HG03159 (cell line): ENCODE measurements around the gene BRMS1L.
"Not testable (repeated sequence)": the region's sequence is repeated elsewhere in the genome, so short reads cannot be mapped to it uniquely, and the experiment has no call there.

Source experiments
- ATAC-seq: cut with Tn5 transposase; IDR thresholded peaks from one replicate; pipeline ENCODE4 v1.9.1; 2021; ENCODE audit warnings: mild to moderate bottlenecking, moderate library complexity; ENCODE audit not compliant: unreplicated experiment

The BRMS1L gene, protein sequence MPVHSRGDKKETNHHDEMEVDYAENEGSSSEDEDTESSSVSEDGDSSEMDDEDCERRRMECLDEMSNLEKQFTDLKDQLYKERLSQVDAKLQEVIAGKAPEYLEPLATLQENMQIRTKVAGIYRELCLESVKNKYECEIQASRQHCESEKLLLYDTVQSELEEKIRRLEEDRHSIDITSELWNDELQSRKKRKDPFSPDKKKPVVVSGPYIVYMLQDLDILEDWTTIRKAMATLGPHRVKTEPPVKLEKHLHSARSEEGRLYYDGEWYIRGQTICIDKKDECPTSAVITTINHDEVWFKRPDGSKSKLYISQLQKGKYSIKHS

DNA sequence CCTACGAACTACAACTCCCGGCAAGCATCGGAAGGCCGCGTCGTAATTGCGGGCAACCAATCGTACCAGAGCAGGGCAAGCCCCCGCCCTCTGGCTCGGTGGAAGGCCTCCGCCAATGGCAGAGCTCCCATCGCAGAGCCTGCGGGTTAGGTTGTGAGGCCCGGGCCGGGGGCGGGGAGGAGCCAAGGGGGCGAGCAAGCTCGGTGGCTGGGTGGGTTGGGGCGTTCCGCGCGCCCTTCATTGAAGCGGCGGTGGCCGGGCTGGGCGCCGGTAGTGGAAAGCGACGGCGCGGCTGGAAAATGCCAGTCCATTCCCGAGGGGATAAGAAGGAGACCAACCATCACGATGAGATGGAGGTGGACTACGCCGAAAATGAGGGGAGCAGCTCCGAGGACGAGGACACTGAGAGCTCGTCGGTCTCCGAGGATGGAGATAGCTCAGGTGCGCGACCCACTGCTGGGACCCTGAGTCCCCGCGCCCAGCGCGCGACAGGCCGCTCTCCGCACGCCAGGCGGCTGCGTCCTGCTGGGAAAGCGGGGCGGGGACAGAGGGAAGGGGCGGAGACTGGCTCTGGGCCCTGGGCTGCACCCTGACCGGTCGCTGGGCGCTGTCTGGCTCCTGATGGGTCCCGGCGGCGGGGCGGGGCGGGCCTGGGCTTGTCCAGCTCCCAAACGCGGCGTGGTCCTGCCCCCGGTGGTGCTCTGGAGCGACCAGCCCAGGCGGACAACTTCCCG is at the start of gene BRMS1L:
Gene BRMS1L, plus strand, starts transcription at position 121 of the 734 bp plus-strand sequence. Its CDS starts 179 bp downstream, at position 300.
- ATAC-seq: peak; percentile 98

DNA sequence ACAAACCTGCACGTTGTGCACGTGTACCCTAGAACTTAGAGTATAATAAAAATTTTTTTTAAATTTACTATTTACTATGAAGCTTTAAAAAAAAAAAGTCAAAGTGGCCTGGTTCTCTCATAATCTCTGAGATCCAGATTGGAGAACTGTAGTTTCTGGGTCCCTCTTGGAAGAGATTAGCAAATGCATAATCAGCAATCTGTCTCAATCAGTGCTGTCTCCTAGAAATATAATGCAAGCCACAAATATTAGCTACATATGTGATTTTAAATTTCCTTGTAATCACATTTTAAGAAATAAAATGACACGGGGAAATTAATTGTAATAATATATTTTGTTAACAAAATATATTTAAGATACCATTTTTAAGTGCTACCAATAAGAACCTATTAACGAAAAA is 49.3 kb upstream of the BRMS1L start:
- ATAC-seq: no peak

DNA sequence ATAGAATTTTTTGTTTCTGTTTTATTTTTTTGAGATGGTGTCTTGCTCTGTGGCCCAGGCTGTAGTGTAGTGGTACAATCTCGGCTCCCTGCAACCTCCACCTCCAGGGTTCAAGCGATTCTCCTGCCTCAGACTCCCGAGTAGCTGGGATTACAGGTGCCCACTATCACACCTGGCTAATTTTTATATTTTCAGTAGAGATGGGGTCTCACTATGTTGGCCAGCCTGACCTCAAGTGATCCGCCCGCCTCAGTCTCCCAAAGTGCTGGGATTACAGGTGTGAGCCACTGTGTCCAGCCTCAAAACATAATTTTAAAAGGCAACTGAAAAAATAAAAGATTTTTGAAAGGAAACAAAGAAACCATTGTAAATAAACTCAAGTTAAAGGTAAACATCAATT is 48.6 kb upstream of the BRMS1L start:
- ATAC-seq: not testable (repeated sequence)

DNA sequence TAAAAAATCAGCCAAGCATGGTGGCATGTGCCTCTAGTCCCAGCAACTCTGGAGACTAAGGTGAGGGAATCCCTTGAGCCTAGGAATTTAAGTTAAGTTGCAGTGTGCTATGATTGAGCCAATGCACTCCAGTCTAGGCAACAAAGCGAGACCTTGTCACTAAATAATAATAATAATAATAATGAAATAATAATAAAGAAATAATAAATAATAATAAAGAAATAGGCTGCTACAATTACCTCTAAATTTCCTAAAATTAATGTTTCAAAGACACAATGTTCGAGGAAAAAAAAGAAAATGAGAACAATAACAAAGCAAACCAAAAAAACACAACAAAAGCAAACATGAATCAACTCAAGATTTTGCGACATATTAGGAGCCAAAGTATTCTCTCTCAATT is 46.8 kb upstream of the BRMS1L start:
- ATAC-seq: no peak

DNA sequence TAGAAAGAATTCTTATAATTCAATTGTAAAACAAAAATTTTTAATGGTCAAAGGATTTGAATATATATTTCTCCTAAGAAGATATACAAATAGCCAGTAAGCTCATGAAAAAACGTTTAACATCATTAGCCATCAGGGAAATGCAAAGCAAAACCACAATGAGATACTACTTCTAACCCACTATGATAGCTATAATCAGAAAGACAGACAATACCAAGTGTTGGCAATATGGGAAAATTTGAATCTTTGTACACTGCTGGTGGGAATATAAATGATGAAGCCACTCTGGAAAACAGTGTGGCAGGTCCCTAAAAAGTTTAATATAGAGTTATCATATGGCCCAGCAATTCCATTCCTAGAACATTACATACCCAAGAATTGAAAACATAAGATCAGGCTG is 42.4 kb upstream of the BRMS1L start:
- no peak for ATAC-seq

DNA sequence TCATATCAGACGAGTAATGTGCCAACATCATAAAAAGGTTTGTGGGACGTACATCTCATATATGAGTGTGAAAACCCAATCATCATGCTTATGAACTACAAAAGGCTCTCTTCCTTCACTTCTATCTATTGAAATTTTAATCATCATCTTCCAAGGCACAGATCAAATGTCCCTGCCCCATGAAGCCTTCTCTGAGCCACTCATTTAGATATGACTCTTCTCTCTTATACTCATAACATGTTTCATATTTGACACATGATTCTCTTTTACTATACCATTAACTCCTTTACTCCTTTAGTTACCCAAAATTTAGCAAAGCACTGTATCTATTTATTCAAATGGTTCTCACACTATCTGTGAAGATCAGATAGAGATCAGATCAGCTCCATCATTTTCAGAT is 39.3 kb upstream of the BRMS1L start:
- no peak for ATAC-seq

DNA sequence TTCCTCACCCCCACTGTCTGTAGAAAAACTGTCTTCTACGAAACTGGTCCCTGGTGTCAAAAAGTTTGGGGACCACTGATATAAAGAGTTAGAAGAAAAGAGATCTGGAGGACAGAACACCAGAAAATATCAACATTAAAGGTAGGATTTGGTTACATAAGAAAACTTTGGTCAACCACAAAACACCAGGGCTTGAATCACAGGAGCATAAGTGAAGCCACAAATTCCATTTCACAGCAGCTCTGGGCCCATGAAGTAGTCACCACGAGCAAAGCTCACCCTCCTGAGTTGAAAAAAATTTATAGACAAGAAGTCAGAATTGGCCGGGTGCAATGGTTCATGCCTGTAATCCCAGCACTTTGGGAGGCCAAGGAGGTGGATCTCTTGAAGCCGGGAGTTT is 36.5 kb upstream of the BRMS1L start:
- ATAC-seq: no peak

DNA sequence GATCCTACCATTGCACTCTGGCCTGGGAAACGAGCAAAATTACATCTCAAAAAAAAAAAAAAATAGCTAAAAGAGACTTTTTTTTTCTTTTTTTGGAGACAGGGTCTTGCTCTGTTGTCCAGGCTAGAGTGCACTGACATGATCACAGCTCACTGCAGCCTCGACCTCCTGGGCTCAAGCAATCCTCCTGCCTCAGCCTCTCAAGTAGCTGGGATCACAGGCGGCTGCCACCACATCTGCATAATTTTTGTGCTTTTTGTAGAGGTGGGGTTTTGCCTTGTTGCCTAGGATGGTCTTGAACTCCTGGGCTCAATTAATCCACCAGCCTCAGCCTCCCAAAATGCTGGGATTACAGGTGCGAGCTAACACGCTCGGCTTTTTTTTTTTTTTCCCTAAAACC is 28.3 kb upstream of the BRMS1L start:
- no peak for ATAC-seq

DNA sequence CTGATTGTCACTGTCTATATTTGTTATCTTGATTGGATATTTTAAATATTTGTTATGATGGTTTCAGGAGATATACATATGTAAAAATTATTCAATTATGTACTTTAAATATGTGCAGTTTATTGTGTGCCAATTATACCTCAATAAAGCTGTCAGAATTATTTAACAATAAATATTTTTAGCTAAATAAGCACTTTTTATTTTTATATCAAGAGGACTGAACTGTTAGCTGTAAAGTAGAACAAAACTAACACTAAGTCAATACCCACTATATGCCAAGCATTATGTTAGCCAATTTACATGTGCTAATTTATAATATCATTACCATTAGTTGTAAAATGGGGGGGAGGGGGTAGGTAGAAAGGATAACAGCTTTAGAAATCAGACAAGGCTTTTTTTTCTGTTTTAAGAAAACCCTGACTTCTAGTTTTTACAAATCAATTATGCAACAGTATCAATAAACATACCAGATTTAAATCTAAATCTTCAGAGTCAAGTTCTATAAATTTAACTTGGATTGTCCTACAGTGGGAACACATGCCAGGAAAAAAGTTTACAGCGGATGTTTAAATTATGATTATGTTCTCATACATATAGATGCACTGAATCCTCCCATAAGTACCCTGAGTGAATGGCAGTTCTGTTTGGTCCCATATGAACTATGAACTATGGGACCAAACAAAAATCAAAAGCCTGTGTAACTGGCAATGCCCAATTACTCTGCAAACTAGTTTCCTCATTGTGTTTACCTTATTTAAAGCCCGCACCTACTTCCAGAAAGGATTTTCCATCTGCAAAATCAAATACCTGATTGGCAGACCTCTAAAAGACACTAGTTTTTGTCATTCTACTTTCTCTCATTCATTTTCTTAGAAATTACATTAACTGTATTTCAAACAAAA is 19.9 kb upstream of the BRMS1L start:
- ATAC-seq: no peak

DNA sequence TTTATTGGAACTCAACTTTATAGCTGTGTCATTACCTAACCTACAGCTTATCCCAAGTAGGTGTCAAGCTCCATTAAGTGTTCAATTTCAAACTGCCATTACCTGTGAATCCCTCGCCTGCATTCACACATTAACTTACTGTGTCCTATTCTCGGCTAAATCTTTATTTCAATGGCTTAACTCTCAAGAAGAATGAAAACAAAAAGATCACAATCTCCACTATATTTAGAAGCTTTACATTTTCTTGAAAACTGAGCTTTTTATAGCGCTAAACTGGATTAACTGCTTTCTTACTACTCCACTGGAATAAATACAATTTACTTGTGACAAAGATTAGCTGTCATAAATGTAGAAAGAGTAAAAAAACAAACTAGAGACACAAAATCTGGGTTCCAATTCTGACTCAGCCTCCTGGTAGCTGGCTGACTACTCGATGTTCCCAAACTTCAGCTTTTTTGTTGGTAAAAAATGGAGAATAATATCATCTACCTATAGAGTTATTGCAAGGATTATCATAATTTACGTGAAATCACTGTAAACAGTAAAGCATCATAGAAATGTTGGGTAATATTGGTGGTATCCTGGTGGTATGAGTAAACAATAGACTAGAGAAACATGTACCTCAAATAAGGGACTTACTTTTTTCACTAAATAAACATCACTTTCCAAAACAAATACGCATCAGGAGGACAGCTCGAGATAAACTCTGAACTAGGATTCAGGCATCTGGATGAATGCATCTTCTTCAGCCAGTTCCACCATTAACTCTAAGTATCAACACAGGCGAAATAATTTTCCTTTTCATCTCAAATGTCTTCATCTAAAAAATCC is 18.8 kb upstream of the BRMS1L start:
- ATAC-seq: no peak

DNA sequence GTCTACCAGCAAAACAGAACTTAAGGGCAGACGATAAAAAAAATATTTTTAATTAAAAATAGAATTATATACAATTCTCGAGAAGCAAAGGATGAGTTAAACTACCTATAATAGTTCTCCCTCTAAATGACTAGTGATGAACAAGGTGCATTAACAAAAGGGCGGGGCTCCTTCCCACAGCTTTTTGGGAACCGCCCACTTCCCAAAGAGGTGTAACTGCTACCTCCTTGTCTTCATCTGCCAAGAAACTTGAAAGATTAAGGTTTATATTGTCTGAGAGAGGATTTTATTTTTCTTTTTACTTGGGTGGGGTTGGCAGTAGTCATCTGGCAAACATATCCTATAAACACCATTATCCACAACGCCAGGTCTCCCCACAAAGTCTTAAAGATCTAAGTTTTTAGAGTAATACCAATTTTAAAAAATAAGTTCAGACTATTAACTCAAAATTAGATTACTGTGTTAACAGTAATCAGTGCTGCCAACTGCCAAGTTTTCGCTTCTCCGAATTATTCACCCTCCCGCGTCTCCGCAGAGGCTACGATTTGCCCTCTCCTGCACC is 18.0 kb upstream of the BRMS1L start:
- no peak for ATAC-seq

DNA sequence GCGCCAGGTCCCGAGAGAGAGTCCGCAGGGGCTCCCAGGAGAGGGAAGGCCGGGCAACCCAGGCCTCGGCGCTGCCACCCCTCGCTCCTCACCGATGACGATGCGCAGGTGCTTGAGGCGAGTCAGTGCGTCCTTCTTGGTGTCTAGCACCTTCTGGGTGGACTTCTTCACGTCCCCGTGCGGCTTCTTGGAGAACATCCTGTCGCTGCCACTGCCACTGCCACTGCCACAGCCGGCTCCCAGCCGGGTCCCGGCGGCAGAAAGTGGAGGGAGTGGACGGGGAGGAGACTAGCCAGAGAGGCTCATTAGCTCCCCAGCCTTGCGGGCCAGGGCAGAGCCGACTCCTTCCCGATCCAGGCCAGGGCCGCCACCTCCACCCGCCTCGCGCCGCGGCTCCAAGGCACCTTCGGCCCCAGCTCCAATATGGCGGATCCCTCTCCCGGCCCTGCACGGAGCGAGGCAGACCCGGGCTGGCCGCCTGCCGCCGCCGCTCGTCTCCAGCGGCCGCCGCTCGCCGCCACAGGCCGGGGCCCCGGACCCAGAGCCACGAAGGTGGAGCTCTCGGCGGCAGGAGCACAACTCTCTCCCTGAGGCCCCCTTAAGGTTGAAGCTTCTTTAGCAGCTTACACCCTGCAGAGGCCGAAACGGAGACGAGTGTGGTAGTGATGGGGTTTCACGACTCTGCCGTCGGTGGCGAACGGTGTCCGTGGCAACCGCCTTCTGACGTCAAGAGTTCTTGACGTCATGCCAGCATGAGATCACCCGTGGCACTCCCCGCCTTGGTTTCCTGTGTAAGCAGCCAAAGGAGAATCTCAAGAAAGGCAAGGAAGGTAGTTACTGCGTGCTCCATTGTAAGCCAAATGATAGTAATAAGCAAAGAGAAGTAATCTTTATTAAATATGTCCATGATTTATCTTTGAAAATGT is 17.2 kb upstream of the BRMS1L start, which contains the start of gene RALGAPA1:
Gene RALGAPA1, minus strand, starts transcription at position 658 of the 926 bp plus-strand sequence. Its CDS starts 460 bp downstream, at position 198.
- ATAC-seq: peak; percentile 98

DNA sequence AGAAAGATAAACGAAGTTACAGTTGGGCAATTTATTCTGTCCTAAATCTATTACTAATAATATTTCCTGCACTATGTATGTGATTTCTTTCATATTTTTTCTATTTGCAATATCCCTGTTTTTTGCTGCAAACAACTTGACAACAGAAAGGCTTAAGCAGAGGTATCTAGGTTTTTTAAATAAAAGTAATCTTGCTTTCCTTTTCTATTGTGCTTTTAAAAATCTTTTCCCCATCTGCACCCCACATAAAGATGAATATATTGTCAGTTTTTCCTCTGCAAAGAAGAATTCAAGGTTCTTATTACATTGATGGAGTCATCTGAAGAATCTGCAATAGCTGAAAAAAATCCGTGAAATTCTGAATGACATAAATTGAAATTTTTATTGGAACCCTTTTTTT is 16.5 kb upstream of the BRMS1L start:
- ATAC-seq: no peak

DNA sequence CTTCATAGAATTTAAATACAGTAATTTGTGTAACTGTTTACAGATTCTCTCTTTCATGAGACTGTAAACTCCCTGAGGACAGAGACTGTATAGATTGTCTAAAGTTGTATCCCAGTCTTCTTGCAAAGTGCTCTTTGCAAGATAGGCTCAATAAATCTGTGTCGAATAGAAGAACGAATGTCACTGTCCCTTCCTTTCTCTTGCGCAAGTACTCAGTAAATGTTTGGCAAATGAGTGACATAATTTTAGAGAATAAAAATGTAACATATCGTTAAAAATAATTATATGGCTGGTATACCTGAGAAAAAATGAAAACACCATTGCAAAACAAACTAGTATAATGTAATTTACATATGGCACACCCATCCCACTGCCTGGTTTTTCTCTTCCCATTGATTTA is 15.2 kb upstream of the BRMS1L start:
- no peak for ATAC-seq

DNA sequence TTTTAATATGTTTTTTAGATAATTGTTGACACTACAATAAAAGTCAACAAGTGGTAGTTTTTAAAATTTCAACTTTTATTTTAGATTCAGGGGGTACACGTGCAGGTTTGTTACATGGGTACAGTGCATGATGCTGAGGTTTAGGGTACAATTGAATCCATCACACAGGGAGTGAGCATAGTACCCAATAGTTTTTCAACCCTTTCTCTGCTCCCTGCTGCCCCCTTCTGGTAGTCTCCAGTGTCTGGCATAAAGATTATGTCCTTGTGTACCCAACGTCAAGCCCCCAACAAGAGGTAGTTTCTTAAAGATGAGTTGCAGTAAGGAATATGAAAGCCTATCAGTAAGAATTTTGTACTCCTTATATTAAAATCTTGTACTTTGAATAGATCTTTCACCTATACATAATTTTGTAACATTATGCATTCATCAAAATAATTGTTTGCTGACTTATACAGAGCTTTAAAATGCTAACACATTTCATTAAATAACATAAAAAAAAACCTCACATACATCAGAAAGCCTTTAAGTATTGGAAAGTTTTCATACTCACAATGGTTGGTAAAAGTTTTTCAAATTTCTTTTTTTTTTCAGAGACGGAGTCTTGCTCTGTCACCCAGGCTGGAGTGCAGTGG is 11.7 kb upstream of the BRMS1L start:
- peak; percentile 61 for ATAC-seq

DNA sequence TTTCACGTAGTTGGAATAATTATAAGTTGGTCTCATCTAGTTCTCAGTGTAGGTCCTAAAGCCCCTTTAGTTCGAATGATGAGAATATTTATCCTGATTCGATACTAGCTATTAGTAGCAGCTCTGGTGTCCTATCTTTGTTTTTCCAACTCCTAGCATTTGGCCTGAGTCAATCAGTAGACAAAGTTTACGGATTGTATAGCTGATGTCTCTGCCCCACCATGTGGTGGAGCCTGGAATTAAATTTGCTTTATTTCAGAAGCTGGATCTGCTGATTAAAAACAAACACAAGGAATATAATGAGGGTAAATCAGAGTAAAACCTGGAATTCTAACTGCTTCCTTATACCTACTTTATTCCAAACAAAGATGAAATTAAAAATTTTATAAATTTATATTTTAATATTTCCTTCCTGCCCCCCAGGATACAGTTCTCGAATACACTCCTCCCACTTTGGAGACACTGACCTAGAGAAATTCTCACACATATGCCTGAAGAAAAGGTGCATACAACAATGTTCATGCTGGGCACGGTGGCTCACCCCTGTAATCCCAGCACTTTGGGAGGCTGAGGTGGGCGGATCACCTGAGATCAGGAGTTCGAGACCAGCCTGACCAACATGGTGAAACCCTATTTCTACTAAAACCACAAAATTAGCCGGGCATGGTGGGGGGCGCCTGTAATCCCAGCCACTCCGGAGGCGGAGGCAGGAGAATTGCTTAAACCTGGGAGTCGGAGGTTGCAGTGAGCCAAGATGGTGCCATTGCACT is 7.6 kb upstream of the BRMS1L start:
- no peak for ATAC-seq

DNA sequence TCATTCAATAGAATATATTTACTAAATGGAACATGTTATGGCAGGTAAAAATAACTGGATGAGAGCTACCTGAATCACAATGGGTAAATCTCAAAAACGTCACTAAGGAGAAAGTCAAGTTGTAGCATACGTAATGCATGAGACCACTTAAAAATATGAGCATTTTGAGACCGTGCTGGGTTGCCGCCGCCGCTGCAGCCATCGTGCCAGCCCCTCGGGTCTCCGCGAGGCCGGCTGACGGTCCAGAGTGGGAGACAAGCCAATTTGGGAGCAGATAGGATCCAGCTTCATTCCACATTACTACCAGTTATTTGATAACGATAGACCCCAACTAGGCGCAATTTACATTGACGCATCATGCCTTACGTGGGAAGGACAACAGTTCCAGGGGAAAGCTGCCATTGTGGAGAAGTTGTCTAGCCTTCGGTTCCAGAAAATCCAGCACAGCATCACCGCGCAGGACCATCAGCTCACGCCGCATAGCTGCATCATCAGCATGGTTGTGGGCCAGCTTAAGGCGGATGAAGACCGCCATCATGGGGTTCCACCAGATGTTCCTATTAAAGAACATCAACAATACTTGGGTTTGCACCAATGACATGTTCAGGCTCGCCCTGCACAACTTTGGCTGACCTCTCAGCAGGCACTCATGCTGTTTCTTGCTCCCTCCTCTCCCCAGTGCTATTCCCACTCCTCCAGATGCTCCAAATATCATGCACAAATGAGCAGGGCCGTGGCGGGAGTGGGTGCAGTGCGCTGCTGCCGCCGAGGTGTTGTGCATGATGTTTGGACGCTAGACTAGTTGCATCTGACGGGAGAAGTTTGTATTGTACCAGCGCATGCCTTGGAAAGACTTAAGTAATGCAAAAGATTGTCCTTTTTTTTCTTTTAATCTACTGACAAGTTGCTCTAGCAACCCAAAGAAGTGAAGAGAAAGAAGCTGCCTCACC is 6.3 kb upstream of the BRMS1L start:
- no peak for ATAC-seq
